A549 (cell line): ENCODE results near the gene ASIP. TPM values are rescaled to one million over a fixed set of nuclear protein-coding genes. Genes with fewer than 3 reads are reported as not detected.

Experiments
- ATAC-seq, 2 experiments: fragments of 200-7000 bp in 1 of 2; fragments of >200 bp in 1 of 2; cut with Nextera tagmentation in 1 of 2; cut with Tn5 transposase in 1 of 2; 3 replicates each; pipeline versions ENCODE4 v1.8.0 to v1.9.1; 2018 to 2020; ENCODE audit warnings: mild to moderate bottlenecking in 1 of 2, moderate library complexity in 1 of 2
- CTCF ChIA-PET: fragments of 300-600 bp; sonication (Branson Sonifier 250); formaldehyde crosslinking; extraction: SDS; loops from one replicate; lab custom pipeline; 2021; ENCODE audit warnings: antibody characterized with exemption, inconsistent platforms; lab: Yijun Ruan, JAX
- POLR2A ChIA-PET: fragments of 350-600 bp; formaldehyde crosslinking; extraction: SDS; loops from one replicate; lab custom pipeline; 2021; ENCODE audit warnings: antibody characterized with exemption, inconsistent platforms; lab: Yijun Ruan, JAX
- DNase-seq, 2 experiments: peaks; one replicate each; pipeline versions ENCODE4 v3.0.0 to v3.0.0-alpha.2; 2011 to 2016; ENCODE audit warnings: low read depth in 1 of 2, low spot score in 1 of 2
- FAIRE-seq: peaks from 2 replicates; lab custom pipeline; 2011; peaks lifted over from hg19 to GRCh38; lab: Jason Lieb, UNC
- H3K27ac ChIP-seq, 2 experiments: fragments of >200 bp; sonication (Bioruptor Twin); formaldehyde crosslinking; 3 replicates each; pipeline ENCODE4 v1.5.1; 2016 to 2017
- H3K4me1 ChIP-seq: fragments of >200 bp; sonication (Bioruptor Twin); formaldehyde crosslinking; 3 replicates; pipeline ENCODE4 v1.6.1; 2016
- H3K4me2 ChIP-seq: fragments of >200 bp; sonication (Bioruptor Twin); formaldehyde crosslinking; 3 replicates; pipeline ENCODE4 v1.6.1; 2016
- H3K4me3 ChIP-seq: fragments of >200 bp; sonication (Bioruptor Twin); formaldehyde crosslinking; 3 replicates; pipeline ENCODE4 v1.5.1; 2016
- H3K9me3 ChIP-seq: fragments of >200 bp; sonication (Bioruptor Twin); formaldehyde crosslinking; 3 replicates; pipeline ENCODE4 v1.6.1; 2016
- CBX2 ChIP-seq: fragments of 200-600 bp; sonication (generic); IDR thresholded peaks from 2 replicates; pipeline ENCODE4 v1.6.1; 2016; ENCODE audit warnings: low read depth, mild to moderate bottlenecking, borderline replicate concordance
- CEBPB ChIP-seq, 2 experiments: fragments of >200 bp in 1 of 2; sonication (Bioruptor Twin) in 1 of 2; formaldehyde crosslinking in 1 of 2; IDR thresholded peaks; 2 replicates each; pipeline ENCODE4 v1.6.1; 2012 to 2016
- CTCF ChIP-seq: fragments of >200 bp; sonication (Bioruptor Twin); formaldehyde crosslinking; IDR thresholded peaks from 3 replicates; pipeline ENCODE4 v1.5.1; 2016
- E2F6 ChIP-seq: IDR thresholded peaks from 2 replicates; pipeline ENCODE4 v1.6.1; 2012; ENCODE audit warnings: low read depth, borderline replicate concordance
- EHMT2 ChIP-seq: fragments of 200-600 bp; sonication (generic); IDR thresholded peaks from 2 replicates; pipeline ENCODE4 v1.6.1; 2016; ENCODE audit warnings: antibody characterized with exemption, low read depth, mild to moderate bottlenecking, moderate library complexity
- FOSB ChIP-seq: fragments of 250-450 bp; sonication (Bioruptor Pico); IDR thresholded peaks from 2 replicates; pipeline ENCODE4 v1.5.0; 2020; ENCODE audit warnings: mild to moderate bottlenecking, moderate library complexity
- FOSL2 ChIP-seq, 2 experiments: fragments of 450-650 bp in 1 of 2; fragments of >200 bp in 1 of 2; sonication (Bioruptor Twin) in 1 of 2; formaldehyde crosslinking; IDR thresholded peaks; 2 replicates each; pipeline versions ENCODE4 v1.5.0 to v1.6.1; 2016 to 2020; ENCODE audit warnings: mild to moderate bottlenecking in 1 of 2, moderate library complexity in 1 of 2
- GATA3 ChIP-seq: IDR thresholded peaks from 2 replicates; pipeline ENCODE4 v1.6.1; 2012; ENCODE audit warnings: borderline replicate concordance
- HOXB13 ChIP-seq: fragments of 250-450 bp; sonication (Bioruptor Pico); IDR thresholded peaks from 2 replicates; pipeline ENCODE4 v1.5.0; 2020; ENCODE audit warnings: low read depth, mild to moderate bottlenecking, moderate library complexity
- HOXB5 ChIP-seq: fragments of 250-450 bp; sonication (Bioruptor Pico); IDR thresholded peaks from 2 replicates; pipeline ENCODE4 v1.5.0; 2020; ENCODE audit warnings: mild to moderate bottlenecking, moderate library complexity
- JUN ChIP-seq, 2 experiments: fragments of >200 bp; sonication (Bioruptor Twin); formaldehyde crosslinking; IDR thresholded peaks; 2 replicates in 1 of 2; 3 replicates in 1 of 2; pipeline ENCODE4 v1.6.1; 2016 to 2017
- KDM5A ChIP-seq: fragments of 200-600 bp; sonication (generic); IDR thresholded peaks from 2 replicates; pipeline ENCODE4 v1.6.1; 2016; ENCODE audit warnings: antibody characterized with exemption, mild to moderate bottlenecking
- MYC ChIP-seq: IDR thresholded peaks from 2 replicates; pipeline ENCODE4 v1.6.1; 2012; ENCODE audit warnings: mild to moderate bottlenecking, inconsistent platforms, low read length, improper control_type of control experiment, borderline replicate concordance
- NPAS2 ChIP-seq: fragments of 250-450 bp; sonication (Bioruptor Pico); IDR thresholded peaks from 2 replicates; pipeline ENCODE4 v1.8.0; 2022; ENCODE audit warnings: mild to moderate bottlenecking, moderate library complexity, borderline replicate concordance
- POLR2AphosphoS2 ChIP-seq: conservative IDR thresholded peaks from 2 replicates; pipeline ENCODE4 v1.6.1; 2012; ENCODE audit warnings: low read length, improper control_type of control experiment, inconsistent platforms
- RAD21 ChIP-seq, 2 experiments: fragments of >200 bp in 1 of 2; sonication (Bioruptor Twin) in 1 of 2; formaldehyde crosslinking in 1 of 2; IDR thresholded peaks in 1 of 2; conservative IDR thresholded peaks in 1 of 2; 2 replicates in 1 of 2; 3 replicates in 1 of 2; pipeline ENCODE4 v1.6.1; 2012 to 2018; ENCODE audit warnings: inconsistent platforms in 1 of 2
- SMC3 ChIP-seq: fragments of >200 bp; sonication (Bioruptor Twin); formaldehyde crosslinking; IDR thresholded peaks from 3 replicates; pipeline ENCODE4 v1.6.1; 2018; ENCODE audit warnings: inconsistent platforms
- SREBF2 ChIP-seq: fragments of 450-650 bp; IDR thresholded peaks from 2 replicates; pipeline ENCODE4 v1.6.1; 2014; ENCODE audit warnings: mild to moderate bottlenecking, moderate library complexity
- TFCP2L1 ChIP-seq: fragments of 250-450 bp; sonication (Bioruptor Pico); IDR thresholded peaks from 2 replicates; pipeline ENCODE4 v1.5.0; 2021; ENCODE audit warnings: mild to moderate bottlenecking
- TP53 ChIP-seq: fragments of 250-450 bp; sonication (Bioruptor Pico); IDR thresholded peaks from 2 replicates; pipeline ENCODE4 v1.5.0; 2021; ENCODE audit warnings: mild to moderate bottlenecking, moderate library complexity
- ZSCAN20 ChIP-seq: fragments of 250-450 bp; sonication (Bioruptor Pico); IDR thresholded peaks from 2 replicates; pipeline ENCODE4 v1.8.0; 2022; ENCODE audit warnings: mild to moderate bottlenecking, moderate library complexity
- WGBS: methylation state at CpG from one replicate; pipeline ENCODE4 v1.1.6; 2017; ENCODE audit errors: missing lambda C conversion rate; 5-methylcytosine and 5-hydroxymethylcytosine counted together
- polyA plus RNA-seq, 4 experiments: library from polyadenylated mRNA; depleted of rRNA in 3 of 4; stranded (reverse); fragments of >200 nt; fragmentation: RNase III in 1 of 4; extraction: RNeasy Plus Mini Kit Qiagen cat#74134 plus additional on column Dnase treatment in 1 of 4; gene quantifications; 2 replicates in 3 of 4; 3 replicates in 1 of 4; pipeline ENCODE4 v1.2.3, GENCODE V29; 2011 to 2017
- TF ChIP-seq, protein P1 (sequence below): fragments of >200 bp; sonication (Bioruptor Twin); formaldehyde crosslinking; IDR thresholded peaks from 2 replicates; pipeline ENCODE4 v1.6.1; 2016
- TF ChIP-seq, protein P2 (sequence below): fragments of >200 bp; sonication (Bioruptor Twin); formaldehyde crosslinking; IDR thresholded peaks from 3 replicates; pipeline ENCODE4 v1.6.1; 2016
- TF ChIP-seq, protein P3 (sequence below): fragments of 250-450 bp; sonication (Bioruptor Pico); IDR thresholded peaks from 2 replicates; pipeline ENCODE4 v1.5.0; 2020; ENCODE audit warnings: low read depth, mild to moderate bottlenecking, moderate library complexity
- TF ChIP-seq, protein P4 (sequence below): fragments of 200-600 bp; sonication (generic); IDR thresholded peaks from 2 replicates; pipeline ENCODE4 v1.6.1; 2016; ENCODE audit warnings: antibody characterized with exemption, mild to moderate bottlenecking, moderate library complexity

ASIP gene
- polyA plus RNA-seq, 2 of the 4 experiments (the other 2 are of a cell fraction): not detected

- no peaks in the 10 kb centered on the region for H3K9me3 ChIP-seq
- no peak for ATAC-seq
- 93% methylated on average over 7 of the region's 7 CpGs for WGBS
- CTCF ChIA-PET: interaction anchor here (1.0 to 1.1 kb wide), 3 partner anchors 24 to 248 kb away, joined by 3 to 4 read pairs (median 3); no protein-coding TSS in a partner anchor
- DNase-seq: no peak
- H3K27ac ChIP-seq: no peak overlapping the region
- TF ChIP-seq, protein P1, sequence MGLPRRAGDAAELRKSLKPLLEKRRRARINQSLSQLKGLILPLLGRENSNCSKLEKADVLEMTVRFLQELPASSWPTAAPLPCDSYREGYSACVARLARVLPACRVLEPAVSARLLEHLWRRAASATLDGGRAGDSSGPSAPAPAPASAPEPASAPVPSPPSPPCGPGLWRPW: no peak
- no peak for TF ChIP-seq TFCP2L1 (CRISPR knock-in tag)
- TF ChIP-seq CBX2: no peak
- TF ChIP-seq, protein P2, sequence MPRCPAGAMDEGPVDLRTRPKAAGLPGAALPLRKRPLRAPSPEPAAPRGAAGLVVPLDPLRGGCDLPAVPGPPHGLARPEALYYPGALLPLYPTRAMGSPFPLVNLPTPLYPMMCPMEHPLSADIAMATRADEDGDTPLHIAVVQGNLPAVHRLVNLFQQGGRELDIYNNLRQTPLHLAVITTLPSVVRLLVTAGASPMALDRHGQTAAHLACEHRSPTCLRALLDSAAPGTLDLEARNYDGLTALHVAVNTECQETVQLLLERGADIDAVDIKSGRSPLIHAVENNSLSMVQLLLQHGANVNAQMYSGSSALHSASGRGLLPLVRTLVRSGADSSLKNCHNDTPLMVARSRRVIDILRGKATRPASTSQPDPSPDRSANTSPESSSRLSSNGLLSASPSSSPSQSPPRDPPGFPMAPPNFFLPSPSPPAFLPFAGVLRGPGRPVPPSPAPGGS: no peak
- TF ChIP-seq GATA3: no peak
- TF ChIP-seq EHMT2: no peak
- no peak for TF ChIP-seq HOXB13
- TF ChIP-seq E2F6: no peak
- H3K4me2 ChIP-seq: no peak overlapping the region
- no peak overlapping the region for H3K4me3 ChIP-seq
- POLR2A ChIA-PET: interaction anchor here (0.6 kb wide), 1 partner anchor 890 kb away, joined by 4 read pairs; no protein-coding TSS in a partner anchor
- H3K4me1 ChIP-seq: no peaks in the 10 kb centered on the region
- no peak for FAIRE-seq
Measured at GRCh38 chr20:34274694-34275093, 33.5 kb downstream of the ASIP start.

DNA sequence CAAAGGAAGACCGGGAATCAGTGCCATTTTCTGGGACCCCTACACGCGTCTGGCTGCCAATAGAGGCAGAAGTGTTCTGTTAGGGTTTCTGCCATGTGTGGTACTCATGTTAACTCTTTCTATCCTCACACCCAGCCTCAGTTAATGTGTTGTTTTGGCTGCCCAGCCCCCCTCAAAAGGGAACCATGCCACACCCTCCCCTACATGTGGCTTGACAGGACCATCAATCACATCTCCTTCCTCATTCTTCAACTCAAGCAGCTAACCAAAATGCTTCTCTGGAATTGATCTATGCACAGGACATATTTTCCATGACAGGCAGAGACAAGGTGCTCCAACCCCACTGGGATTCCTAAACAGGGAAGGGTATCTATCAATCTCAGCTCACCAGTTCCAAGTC is 40.0 kb downstream of the ASIP start:
- ChIA-PET CTCF (interaction anchor here (1.1 to 1.5 kb wide), 3 partner anchors 15 to 91 kb away, joined by 3 to 5 read pairs (median 3); no protein-coding TSS in a partner anchor), POLR2A (no interaction called here)
- ATAC-seq (no peak), DNase-seq (no peak), FAIRE-seq (no peak)
- TF ChIP-seq CEBPB (IDR thresholded peaks at IDR 0.05) (no peak), CBX2 (no peak), FOSL2 (IDR thresholded peaks at IDR 0.05) (no peak), FOSL2 (CRISPR knock-in tag; IDR thresholded peaks at IDR 0.05) (no peak)
- Histone ChIP-seq H3K4me1 (no peaks in the 10 kb centered on the region), H3K27ac (no peak overlapping the region), H3K4me2 (no peak overlapping the region), H3K4me3 (no peak overlapping the region), H3K9me3 (no peaks in the 10 kb centered on the region)
- 95% methylated on average over 3 of the region's 3 CpGs for WGBS

DNA sequence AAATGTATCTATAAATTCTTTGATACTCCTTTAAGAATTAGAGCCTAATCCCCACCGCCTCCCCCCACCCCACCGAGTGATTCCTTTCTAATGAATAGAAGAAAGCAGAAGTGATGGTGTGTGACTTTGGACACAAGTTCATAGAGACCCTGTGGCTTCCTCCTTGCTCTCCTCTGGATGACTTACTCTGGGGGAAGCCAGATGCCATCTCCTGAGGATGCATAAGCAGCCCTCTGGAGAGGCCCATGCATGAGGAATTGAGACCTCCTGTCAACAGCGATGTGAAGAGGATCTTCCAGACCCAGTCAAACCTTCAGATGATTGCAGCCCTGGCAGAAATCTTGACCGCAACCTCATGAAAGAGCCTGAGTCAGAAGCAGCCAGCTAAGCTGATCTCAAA is 40.8 kb downstream of the ASIP start:
- 97% methylated on average over 4 of the region's 4 CpGs for WGBS
- POLR2A ChIA-PET: no interaction called here
- no peak for ATAC-seq
- TF ChIP-seq SMC3 (no peak), NPAS2 (no peak), POLR2AphosphoS2 (no peak), ZSCAN20 (CRISPR knock-in tag) (no peak), TP53 (CRISPR knock-in tag) (no peak), FOSB (CRISPR knock-in tag) (no peak), CTCF (no peak), KDM5A (no peak), JUN (IDR thresholded peaks at IDR 0.05) (no peak), GATA3 (no peak), HOXB5 (CRISPR knock-in tag) (no peak), MYC (no peak), SREBF2 (no peak), CBX2 (no peak), CEBPB (IDR thresholded peaks at IDR 0.05) (no peak), RAD21 (conservative IDR thresholded peaks at IDR 0.05 in 1 of 2, IDR thresholded peaks at IDR 0.05 in 1 of 2) (no peak)
- TF ChIP-seq, protein P3, sequence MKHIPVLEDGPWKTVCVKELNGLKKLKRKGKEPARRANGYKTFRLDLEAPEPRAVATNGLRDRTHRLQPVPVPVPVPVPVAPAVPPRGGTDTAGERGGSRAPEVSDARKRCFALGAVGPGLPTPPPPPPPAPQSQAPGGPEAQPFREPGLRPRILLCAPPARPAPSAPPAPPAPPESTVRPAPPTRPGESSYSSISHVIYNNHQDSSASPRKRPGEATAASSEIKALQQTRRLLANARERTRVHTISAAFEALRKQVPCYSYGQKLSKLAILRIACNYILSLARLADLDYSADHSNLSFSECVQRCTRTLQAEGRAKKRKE: no peak
- TF ChIP-seq, protein P4, sequence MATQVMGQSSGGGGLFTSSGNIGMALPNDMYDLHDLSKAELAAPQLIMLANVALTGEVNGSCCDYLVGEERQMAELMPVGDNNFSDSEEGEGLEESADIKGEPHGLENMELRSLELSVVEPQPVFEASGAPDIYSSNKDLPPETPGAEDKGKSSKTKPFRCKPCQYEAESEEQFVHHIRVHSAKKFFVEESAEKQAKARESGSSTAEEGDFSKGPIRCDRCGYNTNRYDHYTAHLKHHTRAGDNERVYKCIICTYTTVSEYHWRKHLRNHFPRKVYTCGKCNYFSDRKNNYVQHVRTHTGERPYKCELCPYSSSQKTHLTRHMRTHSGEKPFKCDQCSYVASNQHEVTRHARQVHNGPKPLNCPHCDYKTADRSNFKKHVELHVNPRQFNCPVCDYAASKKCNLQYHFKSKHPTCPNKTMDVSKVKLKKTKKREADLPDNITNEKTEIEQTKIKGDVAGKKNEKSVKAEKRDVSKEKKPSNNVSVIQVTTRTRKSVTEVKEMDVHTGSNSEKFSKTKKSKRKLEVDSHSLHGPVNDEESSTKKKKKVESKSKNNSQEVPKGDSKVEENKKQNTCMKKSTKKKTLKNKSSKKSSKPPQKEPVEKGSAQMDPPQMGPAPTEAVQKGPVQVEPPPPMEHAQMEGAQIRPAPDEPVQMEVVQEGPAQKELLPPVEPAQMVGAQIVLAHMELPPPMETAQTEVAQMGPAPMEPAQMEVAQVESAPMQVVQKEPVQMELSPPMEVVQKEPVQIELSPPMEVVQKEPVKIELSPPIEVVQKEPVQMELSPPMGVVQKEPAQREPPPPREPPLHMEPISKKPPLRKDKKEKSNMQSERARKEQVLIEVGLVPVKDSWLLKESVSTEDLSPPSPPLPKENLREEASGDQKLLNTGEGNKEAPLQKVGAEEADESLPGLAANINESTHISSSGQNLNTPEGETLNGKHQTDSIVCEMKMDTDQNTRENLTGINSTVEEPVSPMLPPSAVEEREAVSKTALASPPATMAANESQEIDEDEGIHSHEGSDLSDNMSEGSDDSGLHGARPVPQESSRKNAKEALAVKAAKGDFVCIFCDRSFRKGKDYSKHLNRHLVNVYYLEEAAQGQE: no peak

More for the DNA sequence above, 40.8 kb downstream of the ASIP start:
- CTCF ChIA-PET: interaction anchor here (1.0 to 1.5 kb wide), 5 partner anchors 9 to 91 kb away, joined by 3 to 5 read pairs (median 3); no protein-coding TSS in a partner anchor
- Histone ChIP-seq H3K27ac (no peak overlapping the region), H3K4me2 (no peak overlapping the region), H3K4me3 (no peak overlapping the region), H3K9me3 (no peaks in the 10 kb centered on the region), H3K4me1 (no peaks in the 10 kb centered on the region)
- DNase-seq (no peak), FAIRE-seq (no peak)
